ENCODE measurements around the gene TMC5.

The TMC5 gene

GRCh38 chr16:19499481-19499880 lies 81.8 kb downstream of the TMC5 start:
- Histone ChIP-seq H3K36me3 (ENCODE audit: control insufficient read depth, low read length) (peaks cover 39% of the 10 kb centered on the region), H3K9me2 (replicated peaks; ENCODE audit: control insufficient read depth, low read length) (no peaks in the 10 kb centered on the region), H3F3A (ENCODE audit: control insufficient read depth, insufficient read depth) (no peaks in the 10 kb centered on the region), H3K4me2 (ENCODE audit: low read length) (no peak overlapping the region), H3K9me3 (ENCODE audit: control insufficient read depth, insufficient read depth, low read length) (no peaks in the 10 kb centered on the region), H3K27ac (ENCODE audit: low read depth, low read length) (no peak overlapping the region), H4K20me1 (ENCODE audit: control insufficient read depth, insufficient read depth, low read depth, low read length) (no peaks in the 10 kb centered on the region), H3K4me1 (ENCODE audit: control insufficient read depth, low read length) (no peaks in the 10 kb centered on the region), H3K27me3 (ENCODE audit: control insufficient read depth, low read length) (no peaks in the 10 kb centered on the region), H3K4me3 (ENCODE audit: low read length) (no peak overlapping the region), H3K79me2 (ENCODE audit: control insufficient read depth, low read length) (no peaks in the 10 kb centered on the region)
- TF ChIP-seq EZH2phosphoT487 (IDR thresholded peaks at IDR 0.05; ENCODE audit: borderline replicate concordance, low read length) = no peak

- H3K9me2 ChIP-seq (replicated peaks; ENCODE audit: control insufficient read depth, low read length) = no peaks in the 10 kb centered on the region
- no peak overlapping the region for H3K4me2 ChIP-seq (ENCODE audit: low read length)
- no peaks in the 10 kb centered on the region for H3K27me3 ChIP-seq (ENCODE audit: control insufficient read depth, low read length)
- H3K4me3 ChIP-seq (ENCODE audit: low read length) = no peak overlapping the region
- H3K79me2 ChIP-seq (ENCODE audit: control insufficient read depth, low read length) = no peaks in the 10 kb centered on the region
- TF ChIP-seq EZH2phosphoT487 (IDR thresholded peaks at IDR 0.05; ENCODE audit: borderline replicate concordance, low read length) (no peak), CTCF (IDR thresholded peaks at IDR 0.05; ENCODE audit: low read depth, low read length, poor library complexity, severe bottlenecking) (peak; percentile 74)
- H3K9me3 ChIP-seq (ENCODE audit: control insufficient read depth, insufficient read depth, low read length) = no peaks in the 10 kb centered on the region
- H3K36me3 ChIP-seq (ENCODE audit: control insufficient read depth, low read length) = peaks cover 61% of the 10 kb centered on the region
- H3F3A ChIP-seq (ENCODE audit: control insufficient read depth, insufficient read depth) = no peaks in the 10 kb centered on the region
- H3K4me1 ChIP-seq (ENCODE audit: control insufficient read depth, low read length) = no peaks in the 10 kb centered on the region
- no peaks in the 10 kb centered on the region for H4K20me1 ChIP-seq (ENCODE audit: control insufficient read depth, insufficient read depth, low read depth, low read length)
- no peak overlapping the region for H3K27ac ChIP-seq (ENCODE audit: low read depth, low read length)
Measured at GRCh38 chr16:19502395-19503131, 84.9 kb downstream of the TMC5 start.

- no peaks in the 10 kb centered on the region for H3K4me1 ChIP-seq (ENCODE audit: control insufficient read depth, low read length)
- no peaks in the 10 kb centered on the region for H4K20me1 ChIP-seq (ENCODE audit: control insufficient read depth, insufficient read depth, low read depth, low read length)
- no peaks in the 10 kb centered on the region for H3K9me2 ChIP-seq (replicated peaks; ENCODE audit: control insufficient read depth, low read length)
- no peaks in the 10 kb centered on the region for H3K79me2 ChIP-seq (ENCODE audit: control insufficient read depth, low read length)
- no peaks in the 10 kb centered on the region for H3F3A ChIP-seq (ENCODE audit: control insufficient read depth, insufficient read depth)
- H3K27me3 ChIP-seq (ENCODE audit: control insufficient read depth, low read length) = no peaks in the 10 kb centered on the region
- no peak overlapping the region for H3K4me3 ChIP-seq (ENCODE audit: low read length)
- no peak overlapping the region for H3K4me2 ChIP-seq (ENCODE audit: low read length)
- no peaks in the 10 kb centered on the region for H3K9me3 ChIP-seq (ENCODE audit: control insufficient read depth, insufficient read depth, low read length)
- H3K36me3 ChIP-seq (ENCODE audit: control insufficient read depth, low read length) = peaks cover 71% of the 10 kb centered on the region
- H3K27ac ChIP-seq (ENCODE audit: low read depth, low read length) = no peak overlapping the region
- no peak for TF ChIP-seq CTCF (IDR thresholded peaks at IDR 0.05; ENCODE audit: low read depth, low read length, poor library complexity, severe bottlenecking)
- no peak for TF ChIP-seq EZH2phosphoT487 (IDR thresholded peaks at IDR 0.05; ENCODE audit: borderline replicate concordance, low read length)
Measured at GRCh38 chr16:19503461-19504075, 85.9 kb downstream of the TMC5 start.

Measured in DOHH2 (cell line).